NCI-H2081 treated with DMSO at 0.1 percent for 48 hours (cell line): Measurements from ENCODE around the gene RFC1.
"Not testable (repeated sequence)": the region's sequence is repeated elsewhere in the genome, so short reads cannot be mapped to it uniquely, and the experiment has no call there.

Source experiments
- DNase-seq: peaks from one replicate; lab custom pipeline; 2025; lab: John Stamatoyannopoulos, UW

RFC1 gene

GRCh38 chr4:39305912-39306677 is 60.1 kb downstream of the RFC1 start:
- DNase-seq = no peak

- no peak for DNase-seq
Observed at GRCh38 chr4:39304651-39305050, 61.5 kb downstream of the RFC1 start.

GRCh38 chr4:39303871-39304270 is 62.3 kb downstream of the RFC1 start:
- DNase-seq = no peak

- no peak for DNase-seq
Observed at GRCh38 chr4:39302901-39303300, 63.3 kb downstream of the RFC1 start.

- DNase-seq = no peak
Observed at GRCh38 chr4:39295784-39296183, 70.4 kb downstream of the RFC1 start.

GRCh38 chr4:39292433-39292832 is 73.7 kb downstream of the RFC1 start:
- not testable (repeated sequence) for DNase-seq

GRCh38 chr4:39291686-39292085 is 74.5 kb downstream of the RFC1 start:
- no peak for DNase-seq

GRCh38 chr4:39287223-39287622 is 78.9 kb downstream of the RFC1 start:
- no peak for DNase-seq

- DNase-seq = no peak
Observed at GRCh38 chr4:39286263-39286662, 79.9 kb downstream of the RFC1 start.

GRCh38 chr4:39285853-39286252 is 80.3 kb downstream of the RFC1 start:
- no peak for DNase-seq

GRCh38 chr4:39285111-39285795 is 80.9 kb downstream of the RFC1 start:
- no peak for DNase-seq

GRCh38 chr4:39280770-39281169 is 85.4 kb downstream of the RFC1 start:
- DNase-seq = no peak

GRCh38 chr4:39279416-39279815 is 86.7 kb downstream of the RFC1 start:
- DNase-seq = no peak

- DNase-seq = no peak
Observed at GRCh38 chr4:39278476-39278875, 87.7 kb downstream of the RFC1 start.

- not testable (repeated sequence) for DNase-seq
Observed at GRCh38 chr4:39277661-39278060, 88.5 kb downstream of the RFC1 start.

- no peak for DNase-seq
Observed at GRCh38 chr4:39274503-39274902, 91.7 kb downstream of the RFC1 start.

GRCh38 chr4:39263895-39264294 is 102.3 kb downstream of the RFC1 start:
- DNase-seq = no peak

GRCh38 chr4:39259571-39260330 is 106.4 kb downstream of the RFC1 start:
- DNase-seq = no peak

- no peak for DNase-seq
Observed at GRCh38 chr4:39256436-39256835, 109.7 kb downstream of the RFC1 start.

GRCh38 chr4:39255871-39256270 is 110.3 kb downstream of the RFC1 start:
- no peak for DNase-seq

GRCh38 chr4:39255266-39255665 is 110.9 kb downstream of the RFC1 start:
- no peak for DNase-seq

GRCh38 chr4:39243462-39243861 is 122.7 kb downstream of the RFC1 start:
- DNase-seq = no peak
